Coronary artery (tissue), 2 donors: ENCODE results near the gene HSD3B1.
A peak's percentile ranks its signal among the peaks of the same experiment; 100 is the strongest.
"Not testable (repeated sequence)": the region's sequence is repeated elsewhere in the genome, so short reads cannot be mapped to it uniquely, and the experiment has no call there.

Experiments used
- DNase-seq: peaks from one replicate; pipeline ENCODE4 v3.0.0-alpha.2; 2017; ENCODE audit warnings: low spot score
- H3K27ac ChIP-seq, 2 donors: fragments of 200-600 bp; sonication (generic); one replicate each; pipeline ENCODE4 v1.5.1; 2016 to 2019
- H3K4me3 ChIP-seq: fragments of 200-600 bp; sonication (generic); 2 replicates; pipeline ENCODE4 v1.5.1; 2016; ENCODE audit warnings: mild to moderate bottlenecking, moderate library complexity
- CTCF ChIP-seq: fragments of 200-600 bp; sonication (generic); IDR thresholded peaks from one replicate; pipeline ENCODE4 v1.5.1; 2019; ENCODE audit warnings: antibody characterized with exemption

The HSD3B1 gene

DNA sequence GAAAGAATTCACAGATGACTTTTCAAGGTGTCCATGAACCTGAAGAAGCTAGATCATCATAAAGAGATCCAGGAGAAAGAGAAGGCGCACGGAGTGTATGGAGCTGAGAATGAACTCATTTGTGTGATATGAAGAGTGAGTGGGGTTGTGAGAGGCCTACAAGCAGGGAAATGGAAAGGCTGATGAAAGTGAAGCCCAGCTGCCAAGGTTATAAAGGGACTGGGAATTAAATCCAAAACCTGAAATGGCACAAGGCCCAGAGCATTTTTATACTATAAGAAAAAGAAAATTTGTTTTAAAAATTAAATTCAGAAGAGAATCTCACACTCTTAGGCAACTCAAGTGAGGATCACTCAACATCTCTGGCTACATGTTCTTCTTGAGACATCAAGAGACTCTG is 43.4 kb downstream of the HSD3B1 start:
- Histone ChIP-seq H3K27ac (no peak overlapping the region), H3K4me3 (no peak overlapping the region)
- TF ChIP-seq CTCF: no peak
- DNase-seq: no peak

- Histone ChIP-seq H3K4me3 (no peak overlapping the region), H3K27ac (no peak overlapping the region)
- no peak for TF ChIP-seq CTCF
- no peak for DNase-seq
Observed at GRCh38 chr1:119551218-119551617, 44.2 kb downstream of the HSD3B1 start.

- DNase-seq, H3K4me3 ChIP-seq, H3K27ac ChIP-seq: not testable (repeated sequence)
Observed at GRCh38 chr1:119552656-119553055, 45.6 kb downstream of the HSD3B1 start.

GRCh38 chr1:119553302-119554071 is 46.5 kb downstream of the HSD3B1 start:
- peak overlapping the region in 1 of 2 donors; percentile 21 for H3K27ac ChIP-seq
- DNase-seq, H3K4me3 ChIP-seq: not testable (repeated sequence)

- TF ChIP-seq CTCF: no peak
- no peak overlapping the region for H3K4me3 ChIP-seq
- peak overlapping the region in 1 of 2 donors; percentile 21 for H3K27ac ChIP-seq
- DNase-seq: no peak
Observed at GRCh38 chr1:119554183-119554582, 47.2 kb downstream of the HSD3B1 start.

DNA sequence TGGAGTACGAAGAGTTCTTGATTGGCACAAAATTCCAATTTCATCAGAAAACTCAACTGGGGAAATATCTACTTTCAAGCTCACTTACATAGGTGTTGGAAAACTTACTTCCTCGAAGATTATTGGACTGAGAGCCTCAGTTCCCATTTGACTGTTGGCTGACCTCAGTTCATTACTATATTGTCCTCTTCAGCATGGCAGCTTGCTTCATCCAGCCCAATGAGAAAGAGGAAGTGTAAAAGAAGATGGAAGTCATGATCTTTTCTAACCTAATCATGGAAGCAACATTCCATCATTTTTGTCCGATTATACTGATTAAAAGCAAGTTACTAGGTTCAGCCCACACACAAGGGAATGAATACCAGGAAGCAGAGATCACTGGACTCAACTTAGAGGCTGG is 49.4 kb downstream of the HSD3B1 start:
- TF ChIP-seq CTCF: no peak
- DNase-seq: no peak
- no peak overlapping the region for H3K27ac ChIP-seq
- H3K4me3 ChIP-seq: no peak overlapping the region

GRCh38 chr1:119560402-119560801 is 53.4 kb downstream of the HSD3B1 start:
- H3K4me3 ChIP-seq, DNase-seq, H3K27ac ChIP-seq: not testable (repeated sequence)

- no peak overlapping the region for H3K4me3 ChIP-seq
- TF ChIP-seq CTCF: no peak
- H3K27ac ChIP-seq: no peak overlapping the region
- no peak for DNase-seq
Observed at GRCh38 chr1:119564548-119564947, 57.5 kb downstream of the HSD3B1 start.
